Stimulated activated CD4-positive, alpha-beta T cell treated with anti-CD3 and anti-CD28 coated beads, Interleukin-1b, Interleukin-23, amount 100 ng/mL, for 48 hours (primary cell): ENCODE results near the gene GCLM.
A peak's percentile ranks its signal among the peaks of the same experiment; 100 is the strongest.
"Not testable (repeated sequence)": the region's sequence is repeated elsewhere in the genome, so short reads cannot be mapped to it uniquely, and the experiment has no call there.

Experiments
- DNase-seq: peaks from one replicate; pipeline ENCODE4 v3.0.0-alpha.2; 2020

GCLM gene

DNA sequence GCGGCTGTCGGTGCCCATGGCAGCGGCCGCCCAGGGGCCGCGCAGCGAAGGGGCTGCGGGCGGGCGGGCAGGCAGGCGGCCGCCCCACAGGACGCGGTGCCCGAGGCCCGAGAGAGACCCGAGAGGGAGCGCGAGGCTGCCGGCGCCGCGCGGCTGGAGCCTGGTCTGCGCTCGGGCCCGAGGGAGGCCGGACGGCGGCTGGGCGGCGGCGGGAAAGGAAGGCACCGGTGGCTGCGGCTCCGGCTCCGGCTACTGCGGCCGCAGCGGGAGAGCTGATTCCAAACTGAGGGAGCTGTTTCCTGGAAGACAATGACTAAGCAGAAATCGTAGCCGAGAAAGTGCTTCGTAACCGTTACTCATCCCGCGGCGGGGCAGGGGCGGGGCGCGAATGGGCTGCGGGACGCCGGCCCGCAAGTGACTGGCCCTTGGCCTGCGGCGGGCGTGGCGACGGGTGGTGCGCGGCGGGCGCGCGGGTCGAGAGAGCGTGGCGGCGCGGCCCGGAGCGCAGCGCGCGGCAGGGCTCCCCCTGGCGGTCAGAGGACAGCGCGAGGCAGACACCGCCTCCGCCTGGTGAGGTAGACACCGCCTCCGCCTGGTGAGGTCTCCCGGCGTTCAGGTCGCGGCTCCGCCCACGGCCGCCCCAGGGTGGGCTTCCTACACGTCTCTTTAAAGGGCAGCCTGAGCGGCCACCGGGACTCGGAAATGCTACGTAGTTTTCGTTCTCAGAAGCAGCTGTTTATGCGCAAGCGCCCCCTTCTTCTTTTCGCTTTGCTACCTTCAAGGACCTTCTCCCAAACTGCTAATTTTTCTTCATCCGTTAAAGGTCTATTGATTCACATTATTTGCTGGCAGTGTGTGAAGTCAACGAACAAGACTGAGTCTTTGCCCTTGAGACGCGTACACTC lies at the start of gene GCLM:
GCLM (minus strand) TSS at position 285 of the 905 bp plus-strand sequence; CDS start at position 18, 267 bp downstream.
- DNase-seq, result peak; percentile 86

DNA sequence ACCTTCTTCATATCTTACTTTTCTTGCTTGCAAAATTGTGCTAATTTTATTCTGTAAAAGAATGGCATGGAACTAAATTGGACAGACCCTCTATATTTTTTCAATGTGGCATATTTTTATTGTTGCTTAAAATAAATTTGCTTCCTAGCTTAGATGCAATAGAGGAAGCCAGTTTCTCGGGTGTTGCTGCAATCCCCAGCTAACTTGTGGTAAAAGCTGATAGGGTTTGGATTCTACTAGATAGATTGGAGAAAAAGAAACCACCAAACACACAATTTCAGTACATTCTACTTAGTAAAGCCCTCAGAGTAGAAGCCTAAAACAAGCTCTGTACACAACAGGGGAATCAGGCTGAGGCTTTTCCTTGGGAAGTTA lies 49.5 kb upstream of the GCLM start:
- DNase-seq, result no peak

DNA sequence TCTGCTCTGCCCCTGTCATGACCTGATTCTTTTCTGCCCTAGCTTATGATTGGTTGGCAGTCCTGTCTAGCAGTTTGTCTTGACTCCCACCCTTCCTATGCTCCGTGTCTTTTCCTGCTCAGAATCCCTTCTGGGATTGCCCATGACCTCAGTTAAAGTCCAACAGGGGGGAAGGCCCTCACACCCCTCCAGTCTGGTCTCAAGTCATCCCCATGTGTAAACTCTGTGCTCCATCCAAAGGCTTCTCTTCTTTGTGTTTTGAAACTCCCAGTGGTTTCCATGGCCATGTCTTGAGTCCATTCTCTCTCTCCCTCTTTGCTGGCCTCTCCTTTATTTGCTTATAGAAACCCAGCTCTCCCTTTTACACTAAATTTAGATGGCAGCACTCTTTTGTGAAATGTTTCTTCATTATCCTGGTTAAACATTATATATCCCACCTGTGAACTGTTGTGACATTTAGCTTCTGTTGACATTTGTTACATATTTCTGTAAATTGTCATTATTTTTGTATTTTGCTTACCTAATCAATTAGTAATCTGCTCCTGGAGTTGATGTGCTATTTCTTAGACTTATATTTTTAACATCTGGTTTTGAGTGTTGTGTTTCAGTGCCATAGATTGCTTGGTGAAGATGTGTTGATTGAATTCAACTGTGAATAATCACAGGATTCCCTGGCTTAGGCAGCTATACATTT lies 48.9 kb upstream of the GCLM start:
- no peak for DNase-seq

DNA sequence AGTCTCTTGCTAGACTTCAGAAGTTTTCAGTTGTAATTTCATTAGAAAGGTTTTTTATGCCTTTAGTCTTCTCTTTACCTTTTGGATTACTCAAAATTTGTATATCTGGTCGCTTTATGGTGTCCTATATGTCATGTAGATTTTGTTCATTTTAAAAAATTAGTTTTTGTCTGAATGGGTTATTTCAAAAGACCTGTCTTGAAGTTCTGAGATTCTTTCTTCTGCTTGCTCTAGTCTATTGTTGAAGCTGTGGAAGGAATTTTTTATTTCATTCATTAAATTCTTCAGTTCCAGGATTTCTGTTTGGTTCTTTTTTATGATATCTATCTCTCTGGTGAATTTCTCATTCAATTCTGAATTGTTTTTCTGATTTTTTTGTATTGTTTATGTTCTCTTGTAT lies 46.5 kb upstream of the GCLM start:
- no peak for DNase-seq

- DNase-seq, result not testable (repeated sequence)
Observed at GRCh38 chr1:93947002-93947686, 37.9 kb upstream of the GCLM start.

DNA sequence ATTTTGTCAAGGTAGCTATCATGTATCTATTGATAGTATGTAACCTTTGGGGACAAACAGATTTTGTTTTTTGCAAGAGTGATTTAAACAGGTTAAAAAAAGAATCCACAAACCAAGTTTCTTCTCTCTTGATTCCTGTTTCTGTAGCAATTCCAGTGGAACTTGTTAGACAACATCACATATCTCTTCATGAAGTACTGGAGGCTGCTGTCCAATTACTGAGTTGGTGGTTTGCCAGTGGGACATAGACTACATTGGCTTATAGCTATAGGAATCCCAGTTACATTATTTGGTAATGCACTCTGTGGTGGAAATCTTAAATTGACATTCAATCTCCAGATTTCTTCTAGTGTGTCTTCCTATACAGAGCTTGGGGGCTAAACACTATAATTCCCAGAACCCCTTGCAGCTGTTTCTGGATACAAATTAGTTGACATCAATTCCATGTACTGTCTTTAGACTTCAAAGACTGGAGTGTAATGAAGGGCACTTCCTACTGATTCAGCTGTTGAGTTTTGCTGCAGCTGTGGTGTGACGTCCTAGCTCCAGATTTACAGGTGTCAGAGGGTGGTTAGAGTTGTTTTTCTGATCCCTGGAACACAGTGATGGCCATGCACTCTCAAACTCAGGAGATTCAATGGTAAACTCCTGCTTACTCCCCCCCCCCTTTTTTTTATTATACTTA lies 29.4 kb upstream of the GCLM start:
- DNase-seq, result no peak

GRCh38 chr1:93937997-93938396 lies 28.8 kb upstream of the GCLM start:
- DNase-seq, result no peak

- DNase-seq, result no peak
Observed at GRCh38 chr1:93925206-93925605, 16.0 kb upstream of the GCLM start.

GRCh38 chr1:93919780-93920179 lies 10.6 kb upstream of the GCLM start:
- no peak for DNase-seq

DNA sequence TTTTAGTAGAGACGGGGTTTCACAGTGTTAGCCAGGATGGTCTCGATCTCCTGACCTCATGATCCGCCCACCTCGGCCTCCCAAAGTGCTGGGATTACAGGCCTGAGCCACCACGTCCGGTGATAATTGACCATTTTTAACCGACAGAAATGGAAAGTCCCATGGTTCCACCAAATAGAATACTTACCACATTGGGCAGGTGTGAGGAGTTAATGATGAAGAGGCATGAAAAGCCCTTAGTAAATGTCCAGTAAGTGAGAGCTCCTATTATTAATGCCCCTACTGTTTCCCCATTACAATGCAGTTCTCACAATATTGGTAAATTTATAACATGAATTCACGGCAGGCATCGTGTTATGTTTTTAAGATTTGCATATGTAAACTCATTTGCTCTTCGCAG lies 8.1 kb upstream of the GCLM start:
- no peak for DNase-seq

GRCh38 chr1:93910880-93911279 lies 1.6 kb upstream of the GCLM start:
- DNase-seq, result not testable (repeated sequence)

DNA sequence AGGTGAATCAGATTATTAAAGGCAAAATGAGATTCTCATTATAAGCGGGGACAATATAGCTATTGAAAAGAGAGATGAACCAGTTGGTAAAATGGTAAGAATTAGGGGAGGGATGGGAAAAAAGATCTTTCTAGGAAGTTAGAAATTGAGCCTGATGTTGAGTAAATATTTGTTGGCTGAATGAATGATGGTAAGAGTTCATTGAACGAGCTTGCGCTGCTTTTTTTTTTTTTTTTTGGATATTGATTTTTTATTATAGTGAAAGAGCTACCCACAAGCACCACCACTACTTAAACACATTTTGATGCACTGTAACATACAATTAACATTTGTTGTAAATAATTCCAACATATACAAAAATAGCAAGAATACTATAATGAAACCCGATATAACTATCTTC lies 1.1 kb upstream of the GCLM start:
- DNase-seq, result no peak

DNA sequence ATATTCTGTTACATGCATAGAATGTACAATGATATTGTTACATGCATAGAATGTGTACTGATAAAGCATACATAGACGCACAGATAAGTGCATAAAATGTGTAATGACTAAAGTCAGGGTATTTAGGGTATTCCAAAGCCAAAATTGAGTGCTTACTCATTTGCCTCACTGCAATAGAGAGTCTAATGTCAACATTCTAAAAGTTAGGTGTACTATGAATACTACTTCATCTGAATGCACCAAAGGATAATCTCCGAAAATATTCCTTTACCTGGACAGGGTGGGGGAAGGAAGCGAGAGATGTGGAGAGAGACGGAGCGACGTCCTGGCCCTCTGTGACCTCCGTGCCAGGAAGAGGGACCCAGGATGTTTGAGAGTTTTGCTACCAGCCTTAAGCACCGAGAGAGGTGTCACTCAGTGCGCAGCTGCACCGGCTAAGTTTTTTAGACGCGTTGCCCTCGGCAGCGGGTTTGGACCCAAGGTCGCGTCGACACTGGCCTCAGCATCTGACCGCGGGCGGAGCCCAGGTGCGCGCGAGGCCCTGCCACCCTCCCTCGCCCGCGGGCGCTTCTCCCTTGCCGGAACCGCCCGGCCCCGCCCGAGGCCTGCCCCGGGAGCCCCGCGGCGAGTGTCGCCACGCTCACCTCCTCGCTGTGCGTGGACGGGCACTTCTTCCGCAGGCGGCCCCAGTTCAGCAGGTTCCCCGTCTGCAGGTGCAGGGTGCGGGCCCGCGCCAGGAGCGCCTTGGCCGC lies 660 bp downstream of the GCLM start:
- DNase-seq, result peak; percentile 38

DNA sequence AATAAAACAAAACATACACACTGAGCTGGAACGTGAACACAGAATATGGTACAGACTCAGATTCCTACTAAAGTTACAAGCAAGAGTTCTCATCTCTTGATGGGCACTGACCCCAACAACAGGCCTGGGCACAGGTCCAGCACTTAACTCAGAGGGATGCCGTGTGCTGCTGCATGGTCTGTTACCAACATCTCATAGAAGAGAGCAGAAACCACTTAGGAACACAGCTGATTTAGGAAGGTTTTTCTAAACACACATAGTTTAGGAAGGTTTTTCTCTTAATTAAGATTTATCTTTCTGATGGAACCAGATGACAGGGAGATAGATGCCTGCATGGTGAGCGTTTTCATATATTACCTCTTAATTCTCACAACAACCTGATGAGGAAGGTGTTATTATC lies 1.5 kb downstream of the GCLM start:
- no peak for DNase-seq

DNA sequence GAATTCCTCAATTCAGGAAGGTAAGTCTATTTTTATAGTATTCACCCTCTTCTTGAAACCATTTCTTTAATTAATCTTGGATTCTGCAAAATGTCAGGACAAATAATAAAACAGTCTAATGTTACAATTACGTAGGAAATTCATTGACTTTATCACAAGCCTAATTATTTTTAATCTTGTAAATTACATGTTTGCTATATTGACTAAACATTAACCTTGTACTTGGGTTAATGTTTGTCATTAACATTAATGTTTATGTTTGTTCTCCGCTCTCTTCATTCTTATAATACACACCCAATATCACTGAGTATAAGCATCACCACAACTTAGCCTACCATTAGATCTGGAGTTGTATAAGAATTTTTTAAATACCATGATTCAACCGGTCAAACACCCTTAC lies 2.8 kb downstream of the GCLM start:
- no peak for DNase-seq

DNA sequence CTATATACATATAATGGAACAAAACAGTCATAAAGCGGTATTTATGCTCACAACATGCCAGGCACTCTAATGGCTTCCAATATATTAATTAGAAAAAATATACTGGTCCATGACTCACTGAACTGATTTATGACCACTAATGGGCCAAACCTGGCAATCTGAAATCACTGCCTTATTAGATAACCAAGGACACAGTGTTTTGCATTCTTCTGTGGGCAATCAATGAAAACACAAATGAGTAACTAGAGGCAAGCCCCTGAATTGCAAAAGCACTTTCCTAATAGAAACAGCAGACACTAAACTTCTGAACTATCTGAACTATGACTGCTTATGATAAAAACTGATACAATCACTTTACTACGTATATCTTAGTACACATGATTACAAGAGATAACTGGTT lies 3.5 kb downstream of the GCLM start:
- DNase-seq, result no peak

DNA sequence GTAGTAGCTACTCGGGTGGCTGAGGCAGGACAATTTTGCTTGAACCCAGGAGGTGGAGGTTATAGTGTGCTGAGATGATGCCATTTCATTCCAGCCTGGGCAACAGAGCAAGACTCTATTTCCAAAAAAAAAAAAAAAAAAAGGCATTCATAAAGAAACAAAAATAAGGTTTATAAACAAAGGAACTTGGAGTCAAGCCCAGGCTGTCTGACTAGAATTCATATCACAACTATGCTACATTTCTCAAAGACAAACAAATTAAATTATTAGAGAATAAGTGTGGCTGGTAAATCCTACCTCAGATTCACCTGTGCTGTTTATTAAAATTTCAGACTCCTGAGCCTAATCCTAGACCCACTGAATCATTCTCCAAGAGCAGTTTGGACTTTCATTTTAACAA lies 4.2 kb downstream of the GCLM start:
- no peak for DNase-seq

GRCh38 chr1:93904228-93904627 lies 5.0 kb downstream of the GCLM start:
- DNase-seq, result no peak

DNA sequence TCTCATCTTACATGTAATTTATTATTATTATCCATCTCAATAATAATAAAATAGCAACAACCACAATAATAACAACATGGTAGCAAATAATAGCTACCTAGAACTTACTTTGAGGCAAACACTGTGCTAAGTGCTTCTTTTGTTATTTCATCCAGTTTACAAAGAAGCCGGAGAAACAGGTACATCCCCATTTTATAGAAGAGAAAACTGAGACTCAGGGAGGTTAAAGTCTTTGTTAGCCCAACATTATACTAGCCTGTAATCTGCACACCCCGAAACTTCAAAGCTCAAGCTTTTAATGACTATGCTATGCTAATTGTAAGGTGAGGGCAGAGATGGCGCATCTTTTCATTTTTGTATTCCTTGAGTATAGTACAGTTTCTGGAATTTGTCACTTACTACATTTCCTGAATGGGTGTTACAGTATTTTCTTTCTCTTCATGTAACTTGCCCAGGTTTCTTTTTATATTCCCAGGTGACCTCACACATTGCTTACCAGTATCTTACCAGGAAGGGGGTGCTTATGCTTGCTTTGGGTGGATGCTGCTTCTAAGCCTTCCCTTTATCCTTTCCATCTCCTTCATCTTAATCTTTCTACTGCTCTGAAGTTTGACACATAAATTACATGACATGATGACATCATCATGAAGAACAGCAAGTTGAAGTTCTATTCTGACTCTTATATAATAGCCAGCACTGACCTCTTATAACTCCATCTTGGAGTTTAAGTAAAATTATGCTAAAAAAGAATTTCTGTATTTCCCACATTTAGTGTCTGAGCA lies 8.3 kb downstream of the GCLM start:
- DNase-seq, result no peak

- no peak for DNase-seq
Observed at GRCh38 chr1:93899543-93900207, 9.6 kb downstream of the GCLM start.

DNA sequence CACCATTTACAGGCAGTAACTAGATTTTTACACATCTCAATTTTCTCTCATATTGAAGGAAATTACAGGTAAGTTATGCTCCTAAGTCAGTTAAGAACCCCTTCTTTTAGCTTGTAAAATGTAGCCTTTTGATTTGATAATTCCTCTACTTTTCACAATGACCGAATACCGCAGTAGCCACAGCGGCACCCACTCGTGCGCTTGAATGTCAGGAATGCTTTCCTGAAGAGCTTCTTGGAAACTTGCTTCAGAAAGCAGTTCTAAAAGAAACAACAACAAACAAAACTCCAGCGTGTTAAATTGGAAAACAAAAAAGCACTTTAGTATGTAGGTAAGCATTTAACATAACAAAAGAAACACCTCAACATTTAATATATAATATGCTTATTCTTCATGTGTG lies 20.3 kb downstream of the GCLM start:
- no peak for DNase-seq
